Mucosa of descending colon (tissue), 3 donors: ENCODE results near the gene KLHL13. TPM values are rescaled to one million over a fixed set of nuclear protein-coding genes. Genes with fewer than 3 reads are reported as not detected.
A peak's percentile ranks its signal among the peaks of the same experiment; 100 is the strongest.
"Not testable (repeated sequence)": the region's sequence is repeated elsewhere in the genome, so short reads cannot be mapped to it uniquely, and the experiment has no call there.

ENCODE experiments used
- ATAC-seq: fragments of 200-7000 bp; cut with Tn5 transposase; one replicate; pipeline ENCODE4 v1.9.1; 2020; ENCODE audit warnings: mild to moderate bottlenecking, moderate library complexity
- DNase-seq, 3 donors: peaks; one replicate each; pipeline ENCODE4 v3.0.0-alpha.2; 2020
- H3K36me3 ChIP-seq: fragments of 200-600 bp; one replicate; pipeline ENCODE4 v1.8.0; 2021; ENCODE audit warnings: low read depth, mild to moderate bottlenecking
- H3K4me1 ChIP-seq: fragments of 200-600 bp; one replicate; pipeline ENCODE4 v1.8.0; 2021; ENCODE audit warnings: low read depth, mild to moderate bottlenecking
- H3K4me3 ChIP-seq: fragments of 200-600 bp; one replicate; pipeline ENCODE4 v1.8.0; 2021; ENCODE audit warnings: mild to moderate bottlenecking
- H3K9me3 ChIP-seq: fragments of 200-600 bp; one replicate; pipeline ENCODE4 v1.8.0; 2021; ENCODE audit warnings: mild to moderate bottlenecking
- CTCF ChIP-seq: fragments of 200-600 bp; IDR thresholded peaks from one replicate; pipeline ENCODE4 v1.8.0; 2022; ENCODE audit warnings: antibody characterized with exemption, mild to moderate bottlenecking
- intact Hi-C, 2 donors: fragments of 100-400 bp; cut with DNase I in 1 of 2; cut with micrococcal nuclease in 1 of 2; formaldehyde crosslinking; loops; one replicate each; pipeline versions ENCODE4 v1.11.0 to v1.11.1; 2022; cut with DNase I, micrococcal nuclease
- total RNA-seq, 3 donors: library from RNA; stranded (reverse); fragmentation: NEBNext Ultra II Directional in 2 of 3; extraction: Animal tissue kit (Norgen Biotek cat#: 25700) in 2 of 3; gene quantifications; one replicate each; pipeline versions ENCODE4 v1.2.1 to v1.2.4, GENCODE V29; 2021 to 2023
- donor health status: DM: no; HTN: no; CAD: no; lungs with moderate emphysema.
- donor health status: DM: no; HTN: no; CAD: no.
- donor health status: DM: no; HTN: yes; CAD: no.

Gene KLHL13
- total RNA-seq, 3 donors from 2014 or later: 1.6 to 8.4 (median 5.1) TPM

- ATAC-seq (no peak), DNase-seq (no peak)
- Histone ChIP-seq H3K4me1 (no peaks in the 10 kb centered on the region), H3K9me3 (no peaks in the 10 kb centered on the region), H3K4me3 (no peak overlapping the region), H3K36me3 (no peaks in the 10 kb centered on the region)
- intact Hi-C loops: no loop called here
- TF ChIP-seq CTCF: no peak
These were observed 92.1 kb downstream of the KLHL13 start for GRCh38 chrX:118024482-118024881.

- ATAC-seq (peak; percentile 57), DNase-seq (no peak)
These were observed 93.9 kb downstream of the KLHL13 start for GRCh38 chrX:118022753-118023152.

GRCh38 chrX:118016422-118016821 lies 100.2 kb downstream of the KLHL13 start:
- no peak for TF ChIP-seq CTCF
- intact Hi-C loops: no loop called here
- ATAC-seq: no peak

More at GRCh38 chrX:118022753-118023152, 93.9 kb downstream of the KLHL13 start:
- intact Hi-C loops: no loop called here
- H3K4me1 ChIP-seq: no peaks in the 10 kb centered on the region
- no peak for TF ChIP-seq CTCF
- H3K4me3 ChIP-seq: no peak overlapping the region
- H3K36me3 ChIP-seq: no peaks in the 10 kb centered on the region
- no peaks in the 10 kb centered on the region for H3K9me3 ChIP-seq

GRCh38 chrX:118002417-118002816 lies 114.2 kb downstream of the KLHL13 start:
- H3K36me3 ChIP-seq, ATAC-seq, DNase-seq, H3K9me3 ChIP-seq, intact Hi-C loops, H3K4me1 ChIP-seq, H3K4me3 ChIP-seq: not testable (repeated sequence)

More at GRCh38 chrX:118016422-118016821, 100.2 kb downstream of the KLHL13 start:
- Histone ChIP-seq H3K4me3 (no peak overlapping the region), H3K4me1 (no peaks in the 10 kb centered on the region), H3K9me3 (no peaks in the 10 kb centered on the region), H3K36me3 (no peaks in the 10 kb centered on the region)
- DNase-seq: no peak

- Histone ChIP-seq H3K4me1 (no peaks in the 10 kb centered on the region), H3K36me3 (no peaks in the 10 kb centered on the region), H3K4me3 (no peak overlapping the region), H3K9me3 (no peaks in the 10 kb centered on the region)
- ATAC-seq (no peak), DNase-seq (no peak)
- intact Hi-C loops: no loop called here
- no peak for TF ChIP-seq CTCF
These were observed 116.1 kb downstream of the KLHL13 start for GRCh38 chrX:118000518-118000917.

- DNase-seq (no peak), ATAC-seq (no peak)
- intact Hi-C loops: no loop called here
- H3K4me3 ChIP-seq: no peak overlapping the region
- H3K36me3 ChIP-seq: no peaks in the 10 kb centered on the region
- no peaks in the 10 kb centered on the region for H3K4me1 ChIP-seq
- TF ChIP-seq CTCF: no peak
- no peaks in the 10 kb centered on the region for H3K9me3 ChIP-seq
These were observed 118.4 kb downstream of the KLHL13 start for GRCh38 chrX:117998171-117998570.
